WERI-Rb-1 (cell line): ENCODE data around the gene PRR7.

Experiments used
- DNase-seq: peaks from one replicate; pipeline ENCODE4 v3.0.0-alpha.2; 2020
- H3K27ac ChIP-seq: fragments of 250-450 bp; sonication (Bioruptor Pico); 2 replicates; pipeline ENCODE4 v1.5.1; 2020; ENCODE audit warnings: mild to moderate bottlenecking, moderate library complexity
- H3K27me3 ChIP-seq: fragments of 250-450 bp; sonication (Bioruptor Pico); 2 replicates; pipeline ENCODE4 v1.5.1; 2021; ENCODE audit warnings: mild to moderate bottlenecking, low read depth, moderate library complexity; ENCODE audit not compliant: insufficient read depth, severe bottlenecking
- H3K36me3 ChIP-seq: fragments of 250-450 bp; sonication (Bioruptor Pico); 2 replicates; pipeline ENCODE4 v1.5.1; 2020; ENCODE audit warnings: mild to moderate bottlenecking, moderate library complexity
- H3K4me3 ChIP-seq: 2 replicates; pipeline ENCODE4 v1.5.1; 2011; ENCODE audit warnings: low read depth, mild to moderate bottlenecking, control low read depth, low read length
- H3K9me3 ChIP-seq: fragments of 250-450 bp; sonication (Bioruptor Pico); 2 replicates; pipeline ENCODE4 v1.5.1; 2021; ENCODE audit warnings: mild to moderate bottlenecking, moderate library complexity; ENCODE audit not compliant: severe bottlenecking
- TF ChIP-seq, protein P1 (sequence below): IDR thresholded peaks from 2 replicates; pipeline ENCODE4 v1.5.1; 2011; ENCODE audit warnings: low read depth, mild to moderate bottlenecking, control low read depth, inconsistent platforms, low read length

The PRR7 gene

DNA sequence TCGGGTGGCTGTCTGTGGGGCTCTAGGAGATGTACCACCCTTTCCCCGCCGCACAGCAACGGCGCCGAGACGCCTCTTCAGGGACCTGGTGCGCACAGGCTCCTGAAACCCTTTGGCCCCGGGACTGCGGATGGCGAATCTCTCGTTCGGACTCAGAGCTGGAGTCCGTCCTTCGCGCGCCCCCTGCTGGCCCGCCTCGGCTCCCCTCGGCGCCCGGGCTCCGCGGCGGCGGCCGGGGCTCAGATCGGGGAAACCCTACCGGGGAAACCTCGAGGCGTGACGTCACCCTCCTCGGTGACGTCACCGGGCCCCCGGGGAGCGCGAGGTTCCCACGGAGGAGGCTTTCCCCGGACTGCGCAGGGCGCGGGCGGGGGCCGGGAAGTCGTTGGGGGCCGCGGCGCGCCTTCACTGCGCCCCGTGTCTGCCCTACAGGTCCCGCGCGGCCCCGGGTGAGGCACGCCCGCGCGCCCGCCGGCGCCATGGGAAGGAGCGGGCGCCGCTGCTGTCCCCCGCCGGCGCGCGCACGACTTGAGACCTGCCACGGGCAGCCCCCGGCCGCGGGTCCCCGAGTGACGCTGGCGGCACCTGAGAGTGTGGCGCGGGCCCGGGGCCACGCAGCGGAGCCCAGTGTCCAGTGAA is 7.9 kb downstream of the PRR7 start:
- Histone ChIP-seq H3K4me3 (peak overlapping the region; percentile 52), H3K27me3 (no peaks in the 10 kb centered on the region), H3K27ac (peak overlapping the region; percentile 80), H3K9me3 (no peaks in the 10 kb centered on the region), H3K36me3 (peaks cover 20% of the 10 kb centered on the region)
- DNase-seq, result peak; percentile 83
- TF ChIP-seq, protein P1, sequence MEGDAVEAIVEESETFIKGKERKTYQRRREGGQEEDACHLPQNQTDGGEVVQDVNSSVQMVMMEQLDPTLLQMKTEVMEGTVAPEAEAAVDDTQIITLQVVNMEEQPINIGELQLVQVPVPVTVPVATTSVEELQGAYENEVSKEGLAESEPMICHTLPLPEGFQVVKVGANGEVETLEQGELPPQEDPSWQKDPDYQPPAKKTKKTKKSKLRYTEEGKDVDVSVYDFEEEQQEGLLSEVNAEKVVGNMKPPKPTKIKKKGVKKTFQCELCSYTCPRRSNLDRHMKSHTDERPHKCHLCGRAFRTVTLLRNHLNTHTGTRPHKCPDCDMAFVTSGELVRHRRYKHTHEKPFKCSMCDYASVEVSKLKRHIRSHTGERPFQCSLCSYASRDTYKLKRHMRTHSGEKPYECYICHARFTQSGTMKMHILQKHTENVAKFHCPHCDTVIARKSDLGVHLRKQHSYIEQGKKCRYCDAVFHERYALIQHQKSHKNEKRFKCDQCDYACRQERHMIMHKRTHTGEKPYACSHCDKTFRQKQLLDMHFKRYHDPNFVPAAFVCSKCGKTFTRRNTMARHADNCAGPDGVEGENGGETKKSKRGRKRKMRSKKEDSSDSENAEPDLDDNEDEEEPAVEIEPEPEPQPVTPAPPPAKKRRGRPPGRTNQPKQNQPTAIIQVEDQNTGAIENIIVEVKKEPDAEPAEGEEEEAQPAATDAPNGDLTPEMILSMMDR, result peak; percentile 71

DNA sequence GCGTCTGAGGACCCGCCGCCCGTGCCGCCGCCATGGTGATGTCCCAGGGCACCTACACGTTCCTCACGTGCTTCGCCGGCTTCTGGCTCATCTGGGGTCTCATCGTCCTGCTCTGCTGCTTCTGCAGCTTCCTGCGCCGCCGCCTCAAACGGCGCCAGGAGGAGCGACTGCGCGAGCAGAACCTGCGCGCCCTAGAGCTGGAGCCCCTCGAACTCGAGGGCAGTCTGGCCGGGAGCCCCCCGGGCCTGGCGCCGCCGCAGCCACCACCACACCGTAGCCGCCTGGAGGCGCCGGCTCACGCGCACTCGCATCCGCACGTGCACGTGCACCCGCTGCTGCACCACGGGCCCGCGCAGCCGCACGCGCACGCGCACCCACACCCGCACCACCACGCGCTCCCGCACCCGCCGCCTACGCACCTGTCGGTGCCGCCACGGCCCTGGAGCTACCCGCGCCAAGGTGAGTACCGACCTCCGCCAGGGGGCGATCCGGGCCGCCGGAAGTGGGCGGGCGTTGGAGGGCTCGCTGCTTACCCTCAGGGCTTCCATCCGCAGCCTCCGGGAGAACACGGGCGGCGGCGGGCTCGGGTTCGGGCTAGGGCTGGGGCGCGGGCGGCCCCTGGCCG is 8.5 kb downstream of the PRR7 start:
- TF ChIP-seq, protein P1, result peak; percentile 56
- DNase-seq, result peak; percentile 81
- peaks cover 20% of the 10 kb centered on the region for H3K36me3 ChIP-seq
- H3K27me3 ChIP-seq, result no peaks in the 10 kb centered on the region
- peak overlapping the region; percentile 52 for H3K4me3 ChIP-seq
- peak overlapping the region; percentile 80 for H3K27ac ChIP-seq
- no peaks in the 10 kb centered on the region for H3K9me3 ChIP-seq

DNA sequence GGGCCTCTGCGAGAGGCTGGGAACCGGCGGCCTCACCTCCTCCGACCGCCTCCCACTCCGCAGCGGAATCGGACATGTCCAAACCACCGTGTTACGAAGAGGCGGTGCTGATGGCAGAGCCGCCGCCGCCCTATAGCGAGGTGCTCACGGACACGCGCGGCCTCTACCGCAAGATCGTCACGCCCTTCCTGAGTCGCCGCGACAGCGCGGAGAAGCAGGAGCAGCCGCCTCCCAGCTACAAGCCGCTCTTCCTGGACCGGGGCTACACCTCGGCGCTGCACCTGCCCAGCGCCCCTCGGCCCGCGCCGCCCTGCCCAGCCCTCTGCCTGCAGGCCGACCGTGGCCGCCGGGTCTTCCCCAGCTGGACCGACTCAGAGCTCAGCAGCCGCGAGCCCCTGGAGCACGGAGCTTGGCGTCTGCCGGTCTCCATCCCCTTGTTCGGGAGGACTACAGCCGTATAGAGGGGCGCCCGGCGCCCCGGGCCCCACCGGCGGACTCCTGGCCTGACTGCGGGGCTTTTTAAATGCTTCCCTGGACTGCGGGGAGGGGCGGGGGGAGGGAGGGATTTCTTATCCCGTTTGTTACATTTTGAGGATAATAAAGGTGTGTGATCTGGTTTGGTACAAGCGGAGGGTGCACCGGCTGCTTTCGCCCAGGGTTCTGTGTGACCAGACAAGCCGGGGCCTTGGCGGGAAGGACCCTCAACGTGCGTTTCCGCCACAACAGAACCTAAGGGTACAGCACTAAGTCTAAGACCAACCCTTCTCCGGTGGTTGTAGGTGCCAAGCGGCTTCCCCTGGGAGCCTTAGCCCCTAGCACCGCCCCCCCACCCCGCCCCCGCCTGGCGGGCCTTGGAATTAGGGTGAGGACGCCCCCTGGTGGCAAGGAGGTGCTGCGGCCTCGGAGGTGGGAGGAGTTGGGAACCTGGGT is 9.3 kb downstream of the PRR7 start:
- H3K4me3 ChIP-seq, result peak overlapping the region; percentile 52
- peak; percentile 89 for DNase-seq
- no peaks in the 10 kb centered on the region for H3K9me3 ChIP-seq
- H3K27ac ChIP-seq, result peak overlapping the region; percentile 80
- no peaks in the 10 kb centered on the region for H3K27me3 ChIP-seq
- TF ChIP-seq, protein P1, result peak; percentile 68
- H3K36me3 ChIP-seq, result peaks cover 20% of the 10 kb centered on the region

DNA sequence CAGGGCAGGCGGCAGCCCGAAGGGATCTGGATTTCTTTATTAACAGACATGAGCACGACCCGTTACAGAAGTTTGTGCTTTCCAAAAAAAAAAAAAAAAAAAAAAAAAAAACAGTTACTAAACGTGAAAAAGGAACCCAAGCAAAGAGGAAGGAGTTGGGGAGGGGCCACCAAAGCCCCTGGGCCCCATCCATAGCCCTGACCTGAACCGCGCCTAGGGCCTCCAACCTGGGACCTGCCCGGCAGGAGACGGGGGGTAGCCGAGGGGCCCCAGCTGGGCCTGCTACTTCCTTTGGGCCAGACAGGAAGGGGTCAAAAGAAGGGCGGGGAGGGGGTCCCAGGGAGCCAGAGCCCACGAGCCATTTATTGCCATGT is 10.0 kb downstream of the PRR7 start:
- H3K36me3 ChIP-seq, result peaks cover 20% of the 10 kb centered on the region
- TF ChIP-seq, protein P1, result no peak
- no peaks in the 10 kb centered on the region for H3K9me3 ChIP-seq
- no peaks in the 10 kb centered on the region for H3K27me3 ChIP-seq
- H3K27ac ChIP-seq, result no peak overlapping the region
- DNase-seq, result no peak
- H3K4me3 ChIP-seq, result no peak overlapping the region

DNA sequence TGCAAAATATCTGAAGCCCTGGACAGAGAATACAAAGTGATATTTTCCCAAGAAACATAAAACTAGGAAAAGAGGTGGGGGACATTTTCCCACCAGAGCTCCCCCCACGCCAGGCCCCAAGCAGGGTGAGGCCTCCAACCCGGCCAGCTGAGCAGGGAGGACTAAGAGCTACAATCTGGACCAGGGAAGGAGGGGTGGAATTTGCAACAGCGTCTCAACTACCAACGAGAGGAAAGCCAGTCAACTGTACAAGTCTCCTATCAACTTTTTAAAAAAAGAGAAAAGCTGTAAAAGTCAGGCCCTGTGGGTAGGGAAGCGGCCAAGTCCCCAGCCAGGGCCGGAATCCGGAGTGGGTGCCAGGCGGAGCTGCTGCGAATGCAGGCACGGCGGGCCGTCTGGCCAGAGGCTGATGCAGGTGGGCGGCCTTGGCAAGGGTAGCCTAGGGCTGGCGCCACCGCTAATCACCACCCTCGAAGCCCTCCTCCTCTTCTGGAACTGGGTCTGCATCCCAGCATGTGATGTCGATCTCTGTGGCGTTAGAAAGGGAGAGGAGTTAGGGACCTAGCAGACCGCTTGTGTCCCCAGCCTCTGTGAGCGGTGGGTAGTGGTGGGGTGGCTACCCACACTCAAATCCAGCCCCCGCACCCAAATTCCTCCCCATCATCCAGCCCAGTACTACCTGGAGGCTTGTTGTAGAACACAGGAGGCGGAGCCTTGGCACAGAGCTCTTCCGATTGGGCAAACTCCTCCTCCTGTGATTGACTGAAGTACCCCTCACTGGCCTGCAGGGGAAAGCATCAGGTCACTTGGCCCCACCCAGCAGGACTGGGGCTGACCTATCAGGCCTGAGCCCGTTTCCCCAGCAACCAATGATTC is 10.6 kb downstream of the PRR7 start:
- Histone ChIP-seq H3K4me3 (no peak overlapping the region), H3K9me3 (no peaks in the 10 kb centered on the region), H3K27ac (no peak overlapping the region), H3K27me3 (no peaks in the 10 kb centered on the region), H3K36me3 (peaks cover 20% of the 10 kb centered on the region)
- peak; percentile 84 for DNase-seq
- TF ChIP-seq, protein P1, result peak; percentile 41; the same call in 1 of the 2 replicates
